HG02970 (cell line): ENCODE data around the gene CABP2.
"Not testable (repeated sequence)": the region's sequence is repeated elsewhere in the genome, so short reads cannot be mapped to it uniquely, and the experiment has no call there.

Experiments
- ATAC-seq: cut with Tn5 transposase; IDR thresholded peaks from one replicate; pipeline ENCODE4 v1.9.1; 2021; ENCODE audit warnings: mild to moderate bottlenecking, moderate library complexity, moderate number of reproducible peaks; ENCODE audit not compliant: unreplicated experiment, low FRiP score

The CABP2 gene

GRCh38 chr11:67496113-67496512 lies 27.1 kb downstream of the CABP2 start:
- ATAC-seq = no peak

- ATAC-seq = no peak
These were observed 27.8 kb downstream of the CABP2 start for GRCh38 chr11:67495234-67496005.

- no peak for ATAC-seq
These were observed 28.6 kb downstream of the CABP2 start for GRCh38 chr11:67494371-67495233.

- no peak for ATAC-seq
These were observed 29.5 kb downstream of the CABP2 start for GRCh38 chr11:67493548-67494370.

- no peak for ATAC-seq
These were observed 30.3 kb downstream of the CABP2 start for GRCh38 chr11:67492801-67493547.

- ATAC-seq = no peak
These were observed 31.0 kb downstream of the CABP2 start for GRCh38 chr11:67492069-67492727.

GRCh38 chr11:67491276-67492068 lies 31.8 kb downstream of the CABP2 start:
- ATAC-seq = no peak

GRCh38 chr11:67490727-67491065 lies 32.5 kb downstream of the CABP2 start:
- no peak for ATAC-seq

GRCh38 chr11:67489885-67490726 lies 33.1 kb downstream of the CABP2 start:
- no peak for ATAC-seq

- ATAC-seq = no peak
These were observed 33.9 kb downstream of the CABP2 start for GRCh38 chr11:67489203-67489884.

- no peak for ATAC-seq
These were observed 36.6 kb downstream of the CABP2 start for GRCh38 chr11:67486481-67487195.

- ATAC-seq = not testable (repeated sequence)
These were observed 37.3 kb downstream of the CABP2 start for GRCh38 chr11:67485873-67486361.

- no peak for ATAC-seq
These were observed 38.4 kb downstream of the CABP2 start for GRCh38 chr11:67484847-67485311.

- no peak for ATAC-seq
These were observed 39.2 kb downstream of the CABP2 start for GRCh38 chr11:67483831-67484665.
